Ureter (tissue), 1 donor: ENCODE measurements around the gene MYO18B. TPM values are rescaled to one million over a fixed set of nuclear protein-coding genes. Genes with fewer than 3 reads are reported as not detected.
"Not testable (repeated sequence)": the region's sequence is repeated elsewhere in the genome, so short reads cannot be mapped to it uniquely, and the experiment has no call there.

Source experiments
- DNase-seq: peaks from one replicate; pipeline ENCODE4 v3.0.0-alpha.2; 2020; ENCODE audit warnings: low spot score
- total RNA-seq: library from RNA; stranded (reverse); gene quantifications from one replicate; pipeline ENCODE4 v1.2.4, GENCODE V29; 2023
- donor health status: DM: yes; HTN: yes; CAD: no.

Gene MYO18B, protein sequence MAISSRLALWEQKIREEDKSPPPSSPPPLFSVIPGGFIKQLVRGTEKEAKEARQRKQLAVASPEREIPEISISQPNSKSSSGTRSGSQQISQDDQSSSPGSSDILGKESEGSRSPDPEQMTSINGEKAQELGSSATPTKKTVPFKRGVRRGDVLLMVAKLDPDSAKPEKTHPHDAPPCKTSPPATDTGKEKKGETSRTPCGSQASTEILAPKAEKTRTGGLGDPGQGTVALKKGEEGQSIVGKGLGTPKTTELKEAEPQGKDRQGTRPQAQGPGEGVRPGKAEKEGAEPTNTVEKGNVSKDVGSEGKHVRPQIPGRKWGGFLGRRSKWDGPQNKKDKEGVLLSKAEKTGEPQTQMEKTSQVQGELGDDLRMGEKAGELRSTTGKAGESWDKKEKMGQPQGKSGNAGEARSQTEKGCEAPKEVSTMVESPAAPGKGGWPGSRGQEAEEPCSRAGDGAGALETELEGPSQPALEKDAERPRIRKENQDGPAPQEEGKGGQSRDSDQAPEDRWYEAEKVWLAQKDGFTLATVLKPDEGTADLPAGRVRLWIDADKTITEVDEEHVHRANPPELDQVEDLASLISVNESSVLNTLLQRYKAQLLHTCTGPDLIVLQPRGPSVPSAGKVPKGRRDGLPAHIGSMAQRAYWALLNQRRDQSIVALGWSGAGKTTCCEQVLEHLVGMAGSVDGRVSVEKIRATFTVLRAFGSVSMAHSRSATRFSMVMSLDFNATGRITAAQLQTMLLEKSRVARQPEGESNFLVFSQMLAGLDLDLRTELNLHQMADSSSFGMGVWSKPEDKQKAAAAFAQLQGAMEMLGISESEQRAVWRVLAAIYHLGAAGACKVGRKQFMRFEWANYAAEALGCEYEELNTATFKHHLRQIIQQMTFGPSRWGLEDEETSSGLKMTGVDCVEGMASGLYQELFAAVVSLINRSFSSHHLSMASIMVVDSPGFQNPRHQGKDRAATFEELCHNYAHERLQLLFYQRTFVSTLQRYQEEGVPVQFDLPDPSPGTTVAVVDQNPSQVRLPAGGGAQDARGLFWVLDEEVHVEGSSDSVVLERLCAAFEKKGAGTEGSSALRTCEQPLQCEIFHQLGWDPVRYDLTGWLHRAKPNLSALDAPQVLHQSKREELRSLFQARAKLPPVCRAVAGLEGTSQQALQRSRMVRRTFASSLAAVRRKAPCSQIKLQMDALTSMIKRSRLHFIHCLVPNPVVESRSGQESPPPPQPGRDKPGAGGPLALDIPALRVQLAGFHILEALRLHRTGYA (N-terminal part only)
- 0.34 TPM for total RNA-seq

DNA sequence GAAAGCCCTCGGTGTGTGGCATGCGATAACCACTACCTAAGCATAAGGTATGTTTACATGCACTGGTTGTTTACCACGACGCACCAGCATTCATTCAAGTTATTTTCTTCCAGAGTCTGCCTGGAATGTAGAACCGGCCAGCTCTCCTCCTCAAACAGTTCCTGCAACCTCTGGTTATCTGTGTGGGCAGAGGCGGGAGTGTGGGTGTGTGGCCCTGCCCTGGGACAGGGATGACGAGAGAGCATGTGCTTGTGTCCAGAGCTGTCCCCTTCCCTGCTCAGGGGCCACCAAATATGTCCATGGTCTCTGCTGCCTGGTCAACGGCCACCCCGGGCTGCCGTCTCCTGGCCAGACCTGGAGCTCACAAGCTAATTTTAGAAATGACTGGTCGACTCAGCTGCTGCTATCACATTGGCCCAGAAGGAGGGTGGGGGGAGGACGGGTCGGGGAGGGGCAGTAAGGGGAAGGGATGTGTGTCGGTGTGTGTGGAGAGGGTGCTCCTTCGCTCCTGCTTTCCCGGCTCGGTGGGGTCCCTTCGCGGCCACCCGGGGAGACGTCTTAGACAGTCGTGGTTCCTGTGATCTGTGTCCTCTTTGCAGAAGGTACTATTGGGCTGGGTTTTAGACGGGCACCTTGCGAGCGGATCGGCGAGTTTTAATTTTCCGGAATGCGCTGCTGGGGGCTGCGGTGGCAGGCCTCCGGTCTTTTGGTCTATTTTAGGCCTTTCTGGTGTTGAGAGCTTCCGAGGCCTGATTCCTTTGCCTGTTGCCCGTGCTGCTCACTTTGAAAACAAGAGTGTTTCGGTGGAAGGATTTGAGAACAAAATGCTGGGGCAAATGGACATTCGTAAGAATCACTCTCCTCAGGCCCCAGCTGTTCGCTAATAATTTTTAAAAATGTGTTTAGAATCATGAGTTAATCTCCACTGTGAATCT lies at the start of gene MYO18B:
Gene MYO18B, plus strand, starts transcription at position 497 of the 935 bp plus-strand sequence. CDS start 18,905 bp downstream, outside the sequence.
- DNase-seq: no peak

DNA sequence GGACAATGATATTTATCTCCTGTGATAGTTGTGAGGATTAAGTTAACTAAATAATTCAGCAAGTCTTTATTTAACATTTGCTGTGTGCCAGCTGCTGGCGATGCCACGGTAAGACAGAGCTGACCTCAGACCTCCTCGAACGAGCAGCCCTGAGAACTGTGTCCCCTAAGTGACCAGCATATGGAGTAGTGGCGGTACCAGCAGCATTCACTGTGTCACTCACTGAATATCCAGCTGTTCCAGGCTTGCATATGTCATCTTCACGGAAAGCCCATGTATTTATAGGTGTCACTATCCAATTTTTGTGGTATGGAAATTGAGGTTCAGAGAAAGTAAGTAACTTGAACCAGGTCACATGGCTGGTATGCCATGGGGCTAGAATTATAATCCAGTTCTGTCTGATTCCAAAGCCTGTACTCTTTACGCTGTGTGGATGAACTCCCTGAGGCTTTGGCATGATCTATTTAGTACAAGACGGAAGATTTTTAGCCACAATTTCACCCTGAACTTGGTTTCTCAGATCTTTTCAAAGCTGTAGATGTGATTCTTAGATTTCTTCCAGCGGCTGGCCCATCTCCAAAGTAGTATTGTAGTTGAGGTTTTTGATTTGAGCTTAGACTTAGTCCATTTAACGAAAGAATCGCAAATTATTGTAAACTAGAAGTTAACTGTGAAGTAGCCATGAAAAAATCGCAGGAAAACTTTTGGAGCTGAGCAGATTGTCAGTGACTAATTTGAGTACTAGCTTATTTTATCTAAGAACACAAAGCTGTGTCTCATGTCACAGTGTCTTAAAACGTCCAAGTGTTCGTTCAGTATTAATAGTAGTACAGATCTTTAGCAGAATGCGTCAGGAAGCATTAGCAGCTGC lies 49.4 kb upstream of the MYO18B start:
- DNase-seq: no peak

DNA sequence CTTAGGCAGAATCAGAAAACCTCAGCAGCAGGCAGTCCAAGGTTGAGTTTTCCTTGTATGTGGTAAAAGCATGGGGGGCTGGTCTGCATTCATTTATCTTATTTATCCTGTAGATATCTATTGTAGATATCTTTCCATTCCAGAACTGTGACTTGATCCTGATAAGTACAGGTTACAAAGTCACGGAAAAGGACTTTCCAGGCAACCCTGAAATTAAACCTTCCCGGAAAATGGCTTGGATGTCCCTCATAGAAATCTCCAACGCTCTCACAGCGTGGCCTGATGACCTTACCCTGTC lies 48.8 kb upstream of the MYO18B start:
- no peak for DNase-seq

DNA sequence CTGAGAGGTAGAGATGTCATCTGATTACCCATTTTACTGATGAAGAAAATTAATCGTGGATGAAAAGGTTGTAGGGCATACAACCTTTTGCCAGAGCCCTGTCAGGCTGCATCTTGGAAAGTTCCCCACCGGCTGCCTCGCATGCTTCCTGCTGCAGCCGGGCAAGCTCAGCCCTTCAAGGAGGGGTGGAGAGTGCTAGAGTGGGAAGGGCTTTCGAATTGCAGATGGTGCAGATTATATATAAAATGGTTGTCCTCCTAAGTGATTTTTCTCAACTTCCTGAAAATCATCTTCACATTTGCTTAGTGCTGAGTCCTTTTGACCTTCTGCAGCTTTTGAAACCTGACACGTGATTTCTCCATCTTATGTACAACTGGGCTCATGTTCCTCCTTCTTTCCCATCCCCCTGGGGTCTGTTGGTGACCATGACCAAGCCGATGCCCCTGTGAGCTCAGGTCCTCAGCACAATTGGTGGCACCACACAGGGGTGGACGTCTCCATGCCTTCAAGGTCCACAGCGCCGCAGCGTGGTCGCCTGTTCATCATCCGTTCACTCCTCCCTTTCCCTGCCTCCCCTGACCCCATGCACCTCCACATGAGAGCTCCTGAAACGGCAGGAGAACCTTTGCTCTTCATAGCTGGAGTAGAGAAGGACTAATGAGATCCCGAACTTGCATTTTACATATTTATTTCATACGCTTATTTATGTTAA lies 47.6 kb upstream of the MYO18B start:
- DNase-seq: no peak

DNA sequence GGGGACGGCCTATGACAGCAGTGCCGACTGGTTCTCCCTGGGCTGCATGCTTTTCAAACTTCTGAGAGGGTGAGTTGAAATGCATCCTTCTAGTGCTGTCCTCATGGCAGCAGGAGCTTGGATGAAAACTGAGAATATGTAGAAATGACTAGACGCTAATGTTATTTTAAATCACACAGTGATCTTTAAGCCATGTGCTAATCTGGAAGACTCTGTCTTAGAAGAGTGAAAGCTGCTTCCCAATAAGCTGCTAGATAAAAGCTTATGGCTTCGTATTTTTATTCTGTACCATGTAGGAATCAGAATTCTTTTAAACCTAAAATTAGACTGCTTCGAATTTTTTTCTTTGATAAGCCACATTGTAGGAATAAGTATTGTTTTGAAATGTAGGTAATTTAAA lies 46.8 kb upstream of the MYO18B start:
- DNase-seq: no peak

DNA sequence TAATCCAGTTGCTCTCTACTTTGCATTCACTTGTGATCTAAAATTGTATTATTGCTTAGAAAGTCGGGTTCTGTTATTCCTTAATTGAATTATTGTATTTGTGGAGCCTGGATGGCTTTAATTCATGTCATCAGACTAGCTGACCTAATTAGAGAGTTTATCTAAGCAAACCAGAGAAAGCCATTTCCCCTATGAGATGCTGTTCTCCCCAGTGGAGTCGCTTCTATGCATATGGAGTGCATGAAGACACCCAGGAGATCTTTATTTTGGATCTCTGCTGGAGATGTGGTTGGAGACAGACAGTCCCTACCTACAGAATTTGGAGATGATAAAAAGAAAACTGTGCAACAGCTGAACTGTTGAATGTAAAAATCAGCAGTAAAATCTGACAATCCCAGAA lies 45.2 kb upstream of the MYO18B start:
- no peak for DNase-seq

DNA sequence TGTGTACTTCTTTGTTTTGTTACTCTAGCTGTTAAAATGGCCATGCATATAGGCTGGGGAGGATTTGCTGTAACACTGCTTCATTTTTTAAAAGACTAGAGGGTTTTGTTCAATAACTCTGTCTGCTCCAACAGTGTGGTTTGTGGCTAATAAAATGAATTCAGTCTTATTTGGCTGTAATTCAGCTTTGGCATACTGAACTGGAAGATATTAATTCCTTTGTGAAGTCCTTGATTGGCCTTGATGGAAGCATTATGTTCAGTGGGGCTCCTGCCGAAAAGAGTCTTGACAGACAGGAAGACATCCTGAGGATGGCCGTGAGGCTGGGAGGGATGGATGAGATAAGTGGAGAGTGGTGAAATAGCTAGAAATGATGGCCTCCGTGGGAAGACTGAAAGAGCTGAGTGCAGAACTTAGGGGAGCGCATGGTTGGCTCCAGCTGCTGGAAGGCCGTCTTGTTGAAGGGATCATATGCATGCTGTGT lies 44.8 kb upstream of the MYO18B start:
- DNase-seq: no peak

DNA sequence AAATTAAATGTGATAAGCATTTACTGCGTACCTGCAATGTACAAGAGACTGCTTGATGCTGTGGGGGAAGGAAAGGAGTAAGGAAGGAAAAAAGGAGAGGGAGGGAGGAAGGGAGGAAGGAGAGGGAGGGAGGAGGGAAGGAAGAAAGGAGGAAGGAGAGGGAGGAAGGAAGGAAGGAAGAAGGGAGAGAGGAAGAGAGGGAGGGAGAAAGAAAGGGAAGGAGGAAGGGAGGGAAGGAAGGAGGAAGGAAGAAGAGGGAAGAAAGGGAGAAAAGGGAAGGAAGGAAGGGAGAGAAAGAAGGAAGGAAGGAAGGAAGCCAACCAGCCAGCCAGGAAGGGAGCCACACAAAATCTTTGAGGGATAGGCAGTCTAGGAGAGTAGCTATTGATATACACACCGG lies 44.0 kb upstream of the MYO18B start:
- no peak for DNase-seq

DNA sequence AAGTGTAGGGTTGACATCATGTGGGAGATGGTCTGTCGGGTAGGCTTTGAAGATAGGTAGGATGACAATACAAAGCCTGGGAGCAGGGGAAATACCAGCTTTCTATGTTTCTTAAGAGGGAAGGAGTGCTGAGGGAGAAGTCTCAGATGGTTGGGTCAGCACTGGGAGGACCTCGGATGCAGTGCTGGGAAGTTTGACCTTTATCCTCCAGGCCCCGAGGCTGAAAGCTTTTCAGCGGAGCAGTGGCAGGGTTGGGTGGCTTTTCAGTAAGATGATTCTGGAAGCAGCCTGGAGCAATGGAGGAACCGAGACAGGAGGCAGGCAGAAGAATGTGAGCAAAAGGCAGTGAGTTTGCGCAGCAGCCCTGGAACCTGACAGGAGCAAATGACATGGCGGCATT lies 43.5 kb upstream of the MYO18B start:
- DNase-seq: no peak

DNA sequence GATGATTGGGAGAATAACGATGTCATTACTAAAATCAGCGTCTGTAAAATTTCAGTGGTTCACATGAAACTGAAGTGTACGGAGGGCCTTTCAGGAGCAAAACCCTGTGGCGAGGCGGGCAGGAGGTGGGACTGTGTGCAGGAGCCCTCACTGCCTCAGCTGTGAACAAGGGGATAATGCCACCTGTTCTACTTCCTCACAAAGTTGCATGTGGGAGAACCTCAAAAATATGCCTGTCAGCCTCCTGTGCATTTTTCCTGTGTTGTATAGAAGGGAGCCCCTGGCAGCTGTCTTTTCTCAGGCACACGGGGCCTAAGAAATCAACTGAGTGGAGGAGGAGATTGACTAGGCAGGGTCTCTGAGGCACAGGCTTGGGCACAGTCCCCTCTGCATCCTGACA lies 43.0 kb upstream of the MYO18B start:
- no peak for DNase-seq

DNA sequence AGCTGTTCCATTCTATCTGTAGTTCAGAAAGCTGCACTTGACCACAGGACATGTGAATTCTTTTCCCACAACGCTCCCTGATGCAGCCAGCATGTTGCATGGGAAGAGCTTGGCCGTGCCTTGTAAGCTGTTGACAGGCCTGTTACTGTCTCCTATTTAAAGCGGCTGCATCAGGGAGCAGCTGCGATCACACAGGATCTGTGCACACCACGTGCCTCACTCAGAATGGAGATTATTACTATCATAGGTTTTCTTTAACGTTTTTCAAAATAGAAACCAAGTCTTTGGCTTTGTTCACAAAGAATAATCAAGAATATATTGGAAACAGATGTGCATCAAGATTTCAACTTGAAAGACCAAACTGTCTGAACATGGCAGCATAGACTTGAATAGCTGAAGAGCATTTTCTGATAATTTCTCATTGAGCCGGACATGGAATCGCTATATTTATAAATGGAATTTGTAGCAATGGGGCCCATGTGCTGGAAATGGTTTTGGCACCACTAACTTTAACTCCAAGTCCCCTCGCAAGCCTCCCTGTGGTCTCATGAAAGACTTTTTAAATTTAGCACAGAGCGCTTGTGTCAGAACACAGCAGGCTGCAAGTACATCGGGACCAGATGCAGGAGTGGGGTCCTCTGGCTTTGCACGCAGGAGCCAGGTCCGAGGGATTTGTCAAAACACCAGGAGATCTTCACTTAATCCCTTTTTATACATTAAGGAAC lies 40.8 kb upstream of the MYO18B start:
- no peak for DNase-seq

DNA sequence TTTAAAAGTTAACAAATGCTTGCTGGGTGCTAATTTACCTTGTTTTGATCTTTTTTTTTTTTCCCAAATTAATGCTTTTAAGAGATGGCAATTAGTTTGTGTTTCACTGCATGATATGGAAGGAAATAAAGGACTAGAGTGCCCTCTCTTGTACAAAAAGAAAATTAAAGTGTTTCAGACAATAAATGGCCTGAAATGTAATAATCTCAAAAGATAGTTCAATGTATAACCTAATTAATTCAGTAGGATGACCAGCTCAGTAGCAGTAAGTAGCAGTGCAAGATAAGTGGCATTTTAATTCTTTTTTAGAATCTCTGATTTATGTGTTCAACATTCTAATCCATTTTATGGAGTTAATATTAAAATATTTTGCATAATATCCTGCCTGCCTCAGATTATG lies 39.9 kb upstream of the MYO18B start:
- DNase-seq: no peak

DNA sequence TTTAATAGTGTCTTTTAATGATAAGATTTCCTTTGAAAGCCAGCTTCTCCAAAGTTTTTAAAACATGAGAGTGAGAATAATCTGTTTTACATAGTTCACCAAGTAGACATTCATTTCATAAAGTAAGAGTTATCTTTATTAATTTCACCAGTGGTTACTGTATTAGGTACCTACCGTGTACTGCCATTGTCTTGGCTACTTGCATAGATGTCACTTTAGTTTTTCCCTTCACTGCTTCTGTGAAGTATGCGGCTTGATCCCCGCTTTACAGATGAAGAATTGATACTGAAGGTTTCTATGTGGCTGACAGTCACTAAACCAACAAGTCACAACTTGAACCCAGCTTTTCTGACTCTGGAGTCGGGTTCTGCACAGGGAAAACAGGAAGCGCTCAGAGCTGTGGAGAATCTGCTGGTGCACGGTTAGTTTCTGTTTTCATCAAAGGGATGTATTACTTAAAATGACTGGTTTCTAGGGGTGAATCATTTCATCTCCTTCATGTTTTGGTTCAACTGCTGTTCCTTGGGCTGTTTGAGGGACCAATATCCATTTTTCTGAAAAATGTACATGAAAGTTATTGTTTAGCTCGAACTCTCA lies 39.3 kb upstream of the MYO18B start:
- DNase-seq: no peak

DNA sequence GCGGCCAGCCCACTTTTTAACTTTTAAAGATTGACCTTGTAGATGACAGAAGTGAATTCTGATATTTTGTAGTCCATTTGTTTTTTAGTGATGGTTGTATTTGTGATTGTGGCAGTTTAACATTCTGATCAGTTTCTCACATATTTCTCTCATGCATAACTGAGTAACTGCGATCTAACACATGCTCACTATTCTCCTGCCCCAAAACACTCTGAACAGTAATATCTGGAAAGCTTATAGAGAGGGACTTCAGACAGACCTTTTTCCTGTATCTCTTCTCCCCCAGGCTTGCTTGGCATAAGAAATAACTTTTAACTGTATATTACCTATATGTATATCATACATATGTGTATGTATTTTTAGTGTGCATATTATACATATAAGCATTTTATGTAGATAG lies 37.3 kb upstream of the MYO18B start:
- DNase-seq: no peak

DNA sequence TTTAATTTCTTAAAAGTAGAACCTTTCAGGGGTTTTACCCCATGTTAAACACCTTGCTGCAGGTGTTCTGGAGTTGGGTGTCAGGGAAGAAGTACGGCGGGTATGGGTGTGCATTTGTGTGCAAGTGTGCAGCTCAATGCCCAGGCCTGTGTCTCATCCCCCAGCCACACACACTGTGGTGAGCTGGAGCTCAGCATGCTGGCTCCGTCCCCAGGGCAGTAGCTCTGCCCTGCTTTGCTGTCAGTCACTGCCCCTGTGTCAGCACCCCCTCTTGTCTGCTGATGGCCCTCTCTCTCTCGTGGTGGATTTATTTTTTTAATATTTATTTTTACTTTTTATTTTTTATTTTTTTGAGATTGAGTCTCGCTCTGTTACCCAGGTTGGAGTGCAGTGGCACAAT lies 35.8 kb upstream of the MYO18B start:
- DNase-seq: no peak

DNA sequence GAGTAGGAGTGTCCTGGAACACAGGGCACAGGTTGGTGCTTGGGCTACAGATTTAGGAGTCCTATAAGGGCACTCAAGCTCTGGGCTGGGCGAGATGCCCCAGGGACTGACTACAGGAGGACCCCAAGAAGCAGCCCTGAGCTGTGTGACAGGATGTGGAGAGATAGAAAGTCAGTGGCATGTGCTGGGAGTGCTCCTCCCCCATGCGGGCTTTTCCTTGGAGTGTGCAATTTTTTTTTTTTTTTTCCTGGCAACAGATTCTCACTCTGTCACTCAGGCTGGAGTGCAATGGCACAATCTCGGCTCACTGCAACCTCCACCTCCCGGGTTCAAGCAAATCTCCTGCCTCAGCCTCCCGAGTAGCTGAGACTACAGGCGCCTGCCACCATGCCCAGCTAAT lies 33.6 kb upstream of the MYO18B start:
- DNase-seq: not testable (repeated sequence)

DNA sequence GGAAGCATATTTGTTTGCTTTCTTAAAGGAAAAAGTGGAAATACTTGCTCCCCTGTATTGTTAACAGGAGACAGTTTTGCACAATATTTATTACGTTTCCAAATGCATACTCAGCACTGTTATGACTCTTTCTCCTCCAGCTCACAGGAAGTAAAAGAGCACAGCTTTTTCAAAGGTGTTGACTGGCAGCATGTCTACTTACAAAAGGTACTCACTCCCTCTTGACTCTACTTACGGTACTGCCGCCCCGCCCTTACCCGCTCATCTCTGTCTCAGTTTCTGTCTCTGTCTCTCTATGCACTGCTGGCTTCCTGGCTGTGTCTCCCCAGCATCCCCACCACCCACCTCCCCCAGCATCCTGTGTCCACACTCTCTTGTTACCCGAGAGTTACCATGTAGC lies 32.2 kb upstream of the MYO18B start:
- DNase-seq: no peak

DNA sequence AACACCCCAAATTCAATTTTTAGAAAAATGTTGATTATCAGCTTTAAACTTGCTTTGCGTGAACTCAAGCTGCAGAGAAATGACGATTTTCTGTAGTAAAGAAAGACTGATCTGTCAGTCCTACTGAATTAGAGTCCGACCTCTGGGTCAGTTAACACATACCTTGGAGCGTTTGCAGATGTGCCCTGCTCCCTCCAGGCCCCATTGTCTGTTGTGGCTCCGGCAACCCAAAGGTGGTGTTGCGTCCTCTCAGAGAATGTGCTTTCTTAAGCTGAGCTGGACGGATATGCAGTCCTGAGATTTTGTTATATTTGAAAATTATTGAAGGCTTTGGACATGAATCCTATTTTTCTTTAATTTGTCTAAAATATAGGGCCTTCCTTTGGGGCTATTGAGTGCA lies 31.5 kb upstream of the MYO18B start:
- DNase-seq: no peak
